SK-N-SH (cell line): ENCODE data around the gene KLHL26. TPM values are rescaled to one million over a fixed set of nuclear protein-coding genes. Genes with fewer than 3 reads are reported as not detected.

Experiments used
- CTCF ChIA-PET: fragments of 300-600, 350-600 bp; formaldehyde crosslinking; extraction: SDS; loops from one replicate; lab custom pipeline; 2021; lab: Yijun Ruan, JAX
- POLR2A ChIA-PET: fragments of 350-600 bp; sonication (Branson Sonifier 250); formaldehyde crosslinking; extraction: SDS; loops from one replicate; lab custom pipeline; 2020; ENCODE audit warnings: antibody characterized with exemption, inconsistent platforms; lab: Yijun Ruan, JAX
- DNase-seq: peaks from one replicate; pipeline ENCODE4 v3.0.0; 2012
- H2AFZ ChIP-seq: fragments of 200-600 bp; sonication (generic); 2 replicates; pipeline ENCODE4 v1.8.1; 2016; ENCODE audit warnings: antibody characterized with exemption, mild to moderate bottlenecking, low read depth
- H3F3A ChIP-seq: fragments of 200-600 bp; sonication (generic); replicated peaks from 2 replicates; pipeline ENCODE3; 2016; ENCODE audit warnings: antibody characterized with exemption, mild to moderate bottlenecking; ENCODE audit not compliant: insufficient read depth
- H3K27ac ChIP-seq, 2 experiments: fragments of 200-500 bp in 1 of 2; fragments of 200-600 bp in 1 of 2; sonication (Bioruptor generic) in 1 of 2; sonication (generic), shearing (Covaris generic) in 1 of 2; 2 replicates each; pipeline versions ENCODE4 v1.5.1 to v1.6.1; 2014 to 2016; ENCODE audit warnings: low read depth in 2 of 2, inconsistent platforms in 1 of 2, low read length in 1 of 2, mild to moderate bottlenecking in 1 of 2, mixed read lengths in 1 of 2
- H3K27me3 ChIP-seq: fragments of 200-600 bp; sonication (generic), shearing (Covaris generic); 2 replicates; pipeline ENCODE4 v1.6.1; 2016; ENCODE audit warnings: mixed run types; ENCODE audit not compliant: insufficient read depth
- H3K36me3 ChIP-seq, 2 experiments: fragments of 200-500 bp in 1 of 2; fragments of 200-600 bp in 1 of 2; sonication (Bioruptor generic) in 1 of 2; sonication (generic) in 1 of 2; replicated peaks in 1 of 2; 2 replicates each; pipeline versions ENCODE3 to v1.5.1; 2014 to 2016; ENCODE audit warnings: low read length in 1 of 2, mild to moderate bottlenecking in 1 of 2; ENCODE audit not compliant: insufficient read depth in 2 of 2, control insufficient read depth in 1 of 2
- H3K4me1 ChIP-seq, 2 experiments: fragments of 200-500 bp in 1 of 2; fragments of 200-600 bp in 1 of 2; sonication (Bioruptor generic) in 1 of 2; sonication (generic), shearing (Covaris generic) in 1 of 2; 2 replicates each; pipeline versions ENCODE4 v1.5.1 to v1.6.1; 2014 to 2016; ENCODE audit warnings: low read depth in 1 of 2, low read length in 1 of 2, mixed run types in 1 of 2; ENCODE audit not compliant: insufficient read depth in 2 of 2, control insufficient read depth in 1 of 2
- H3K4me2 ChIP-seq: fragments of 200-600 bp; sonication (generic), shearing (Covaris generic); 2 replicates; pipeline ENCODE4 v1.6.1; 2017; ENCODE audit warnings: mixed run types
- H3K4me3 ChIP-seq, 2 experiments: fragments of 200-500 bp in 1 of 2; fragments of 200-600 bp in 1 of 2; sonication (Bioruptor generic) in 1 of 2; sonication (generic), shearing (Covaris generic) in 1 of 2; 2 replicates each; pipeline versions ENCODE4 v1.5.1 to v1.8.1; 2014 to 2016; ENCODE audit warnings: low read depth in 2 of 2, inconsistent platforms in 1 of 2, low read length in 1 of 2, mild to moderate bottlenecking in 1 of 2, mixed read lengths in 1 of 2, moderate library complexity in 1 of 2
- H3K79me2 ChIP-seq: fragments of 200-600 bp; sonication (generic); 2 replicates; pipeline ENCODE4 v1.8.1; 2017; ENCODE audit warnings: mild to moderate bottlenecking; ENCODE audit not compliant: insufficient read depth
- H3K9ac ChIP-seq: fragments of 200-600 bp; sonication (generic); 2 replicates; pipeline ENCODE4 v1.6.1; 2017; ENCODE audit warnings: mixed run types
- H3K9me2 ChIP-seq: fragments of 200-600 bp; sonication (generic); 2 replicates; pipeline ENCODE4 v1.6.1; 2017; ENCODE audit warnings: mixed run types
- H3K9me3 ChIP-seq: fragments of 200-600 bp; sonication (generic); 2 replicates; pipeline ENCODE4 v1.6.1; 2017; ENCODE audit warnings: mixed run types, mild to moderate bottlenecking, moderate library complexity
- H4K20me1 ChIP-seq: fragments of 200-600 bp; sonication (generic); 2 replicates; pipeline ENCODE4 v1.6.1; 2017; ENCODE audit warnings: mild to moderate bottlenecking, mixed run types; ENCODE audit not compliant: insufficient read depth
- ELF1 ChIP-seq: IDR thresholded peaks from 2 replicates; pipeline ENCODE4 v1.4.0; 2012
- EP300 ChIP-seq, 2 experiments: IDR thresholded peaks; 2 replicates each; pipeline versions ENCODE4 v1.4.0 to v1.6.1; 2012; ENCODE audit warnings: borderline replicate concordance in 1 of 2, low read depth in 1 of 2, low read length in 1 of 2
- FOXJ3 ChIP-seq: sonication (generic); formaldehyde crosslinking; IDR thresholded peaks from 2 replicates; pipeline ENCODE4 v1.5.1; 2020; ENCODE audit warnings: mild to moderate bottlenecking, missing genetic modification reagents
- FOXM1 ChIP-seq: IDR thresholded peaks from 2 replicates; pipeline ENCODE4 v1.4.0; 2012; ENCODE audit warnings: low read depth, mild to moderate bottlenecking
- GABPA ChIP-seq: IDR thresholded peaks from 2 replicates; pipeline ENCODE4 v1.4.0; 2012; ENCODE audit warnings: low read depth, mild to moderate bottlenecking
- PBX3 ChIP-seq: IDR thresholded peaks from 2 replicates; pipeline ENCODE4; 2012
- RCOR1 ChIP-seq: fragments of 150-350 bp; IDR thresholded peaks from 2 replicates; pipeline ENCODE4 v1.6.1; 2017; ENCODE audit warnings: antibody characterized with exemption, low read length
- REST ChIP-seq: IDR thresholded peaks from 2 replicates; pipeline ENCODE4 v1.6.1; 2012; ENCODE audit warnings: mild to moderate bottlenecking, low read depth, low read length, moderate library complexity
- RFX5 ChIP-seq: IDR thresholded peaks from 2 replicates; pipeline ENCODE4 v1.6.1; 2012; ENCODE audit warnings: mild to moderate bottlenecking, improper control_type of control experiment, low read length
- RXRA ChIP-seq: IDR thresholded peaks from 2 replicates; pipeline ENCODE4 v1.4.0; 2012; ENCODE audit warnings: low read depth, mild to moderate bottlenecking, borderline replicate concordance
- USF2 ChIP-seq: fragments of 150-350 bp; IDR thresholded peaks from 2 replicates; pipeline ENCODE4 v1.6.1; 2017; ENCODE audit warnings: antibody characterized with exemption, low read length, low read depth, borderline replicate concordance
- ZBTB33 ChIP-seq: IDR thresholded peaks from 2 replicates; pipeline ENCODE4 v1.4.0; 2012; ENCODE audit warnings: low read depth, borderline replicate concordance
- WGBS: methylation state at CpG from one replicate; pipeline ENCODE4 v1.1.6; 2017; ENCODE audit warnings: low lambda C conversion rate; 5-methylcytosine and 5-hydroxymethylcytosine counted together
- polyA plus RNA-seq, 3 experiments: library from polyadenylated mRNA; depleted of rRNA; stranded (reverse); fragments of >200 nt; gene quantifications; 2 replicates each; pipeline ENCODE4 v1.2.3, GENCODE V29; 2012

KLHL26 gene
- polyA plus RNA-seq, 1 of the 3 experiments (the other 2 are of a cell fraction) = 4.6 TPM

- Histone ChIP-seq H3K4me1 (peaks cover 12 to 14% of the 10 kb centered on the region in 2 experiments), H3K27me3 (no peaks in the 10 kb centered on the region)
- CTCF ChIA-PET = interaction anchor here (1.7 kb wide), 1 partner anchor 200 kb away, joined by 4 read pairs; no protein-coding TSS in a partner anchor
- TF ChIP-seq EP300 (IDR thresholded peaks at IDR 0.05; ENCODE audit: borderline replicate concordance in 1 of 2, low read depth in 1 of 2, low read length in 1 of 2) = no peak
- no peak for TF ChIP-seq ZBTB33
- no peak for TF ChIP-seq RFX5
- TF ChIP-seq FOXM1 = no peak
- TF ChIP-seq ELF1 = no peak
- TF ChIP-seq GABPA = no peak
- TF ChIP-seq FOXJ3 (CRISPR knock-in tag) = no peak
- no peak for TF ChIP-seq RXRA
- TF ChIP-seq PBX3 = no peak
- TF ChIP-seq USF2 = no peak
- TF ChIP-seq RCOR1 = no peak
- no peak for TF ChIP-seq REST
- TF ChIP-seq, all 33 proteins: peak for 0
- no peaks in the 10 kb centered on the region for H4K20me1 ChIP-seq
- no peak overlapping the region for H3K9ac ChIP-seq
- no peaks in the 10 kb centered on the region for H3K79me2 ChIP-seq
- H3K4me3 ChIP-seq = no peak overlapping the region
- POLR2A ChIA-PET = no interaction called here
- DNase-seq = no peak
- no peak overlapping the region for H3K4me2 ChIP-seq
- no peak overlapping the region for H2AFZ ChIP-seq
- WGBS = 92% methylated on average over 17 of the region's 22 CpGs
- peaks cover 6% of the 10 kb centered on the region for H3F3A ChIP-seq
- no peaks in the 10 kb centered on the region for H3K9me3 ChIP-seq
- H3K27ac ChIP-seq = no peak overlapping the region
- peaks cover 0 to 19% of the 10 kb centered on the region in 2 experiments for H3K36me3 ChIP-seq
- H3K9me2 ChIP-seq = no peaks in the 10 kb centered on the region
Observed at GRCh38 chr19:18665771-18666202, 29.0 kb downstream of the KLHL26 start.
